T-helper 2 cell treated with Interferon-gamma antibody and Interleukin-4, amounts not matched to agents 5 μg/mL and 100 μg/mL, for 36 hours (primary cell): ENCODE results near the gene TXNDC9.
"Not testable (repeated sequence)": the region's sequence is repeated elsewhere in the genome, so short reads cannot be mapped to it uniquely, and the experiment has no call there.

Experiments used
- DNase-seq: peaks from one replicate; pipeline ENCODE4 v3.0.0; 2021; ENCODE audit warnings: low spot score
- H3K27ac Mint-ChIP-seq: one replicate; pipeline ENCODE4 v1.8.0; 2021; ENCODE audit warnings: mild to moderate bottlenecking, mixed read lengths
- H3K27me3 Mint-ChIP-seq: one replicate; pipeline ENCODE4 v1.8.0; 2021; ENCODE audit warnings: low read depth, mixed read lengths
- H3K36me3 Mint-ChIP-seq: one replicate; pipeline ENCODE4 v1.8.0; 2021; ENCODE audit warnings: low read depth, mixed read lengths
- H3K4me1 Mint-ChIP-seq: one replicate; pipeline ENCODE4 v1.8.0; 2021; ENCODE audit warnings: low read depth, mixed read lengths
- H3K4me3 Mint-ChIP-seq: one replicate; pipeline ENCODE4 v1.8.0; 2022; ENCODE audit warnings: mild to moderate bottlenecking, moderate library complexity, mixed read lengths
- H3K9me3 Mint-ChIP-seq: one replicate; pipeline ENCODE4 v1.8.0; 2021; ENCODE audit warnings: mixed read lengths

TXNDC9 gene

GRCh38 chr2:99335911-99336803, at the start of gene TXNDC9:
Gene TXNDC9 (minus strand): TSS chr2:99336333. CDS start chr2:99333210, 3,123 bp downstream.
- peaks cover 22% of the 10 kb centered on the region for H3K4me1 Mint-ChIP-seq
- H3K27ac Mint-ChIP-seq, result no peak within 1 kb of the TSS
- peak; percentile 99 for DNase-seq
- H3K36me3 Mint-ChIP-seq, result peaks cover 22% of the 10 kb centered on the region
- no peaks in the 10 kb centered on the region for H3K9me3 Mint-ChIP-seq
- H3K4me3 Mint-ChIP-seq, result no peak within 1 kb of the TSS
- no peaks in the 10 kb centered on the region for H3K27me3 Mint-ChIP-seq

GRCh38 chr2:99382143-99382542, 46.0 kb upstream of the TXNDC9 start:
- H3K27ac Mint-ChIP-seq, result no peak overlapping the region

GRCh38 chr2:99380376-99381010, 44.4 kb upstream of the TXNDC9 start:
- no peak for DNase-seq
- Mint-ChIP-seq H3K27me3 (no peaks in the 10 kb centered on the region), H3K9me3 (no peaks in the 10 kb centered on the region), H3K4me3 (no peak overlapping the region), H3K4me1 (peaks cover 11% of the 10 kb centered on the region), H3K36me3 (peaks cover 63% of the 10 kb centered on the region), H3K27ac (no peak overlapping the region)

More at GRCh38 chr2:99382143-99382542, 46.0 kb upstream of the TXNDC9 start:
- Mint-ChIP-seq H3K4me3 (no peak overlapping the region), H3K27me3 (no peaks in the 10 kb centered on the region), H3K36me3 (peaks cover 56% of the 10 kb centered on the region), H3K4me1 (peaks cover 9% of the 10 kb centered on the region), H3K9me3 (no peaks in the 10 kb centered on the region)
- DNase-seq, result no peak

- Mint-ChIP-seq H3K27me3 (no peaks in the 10 kb centered on the region), H3K27ac (no peak overlapping the region), H3K4me1 (peaks cover 11% of the 10 kb centered on the region), H3K9me3 (peaks cover 13% of the 10 kb centered on the region), H3K36me3 (peaks cover 76% of the 10 kb centered on the region), H3K4me3 (no peak overlapping the region)
- no peak for DNase-seq
Measured at GRCh38 chr2:99377879-99378278, 41.7 kb upstream of the TXNDC9 start.

- H3K4me3 Mint-ChIP-seq, result no peak overlapping the region
- H3K36me3 Mint-ChIP-seq, result peaks cover 81% of the 10 kb centered on the region
- peaks cover 18% of the 10 kb centered on the region for H3K9me3 Mint-ChIP-seq
- no peak for DNase-seq
- no peak overlapping the region for H3K27ac Mint-ChIP-seq
- H3K4me1 Mint-ChIP-seq, result peaks cover 11% of the 10 kb centered on the region
- no peaks in the 10 kb centered on the region for H3K27me3 Mint-ChIP-seq
Measured at GRCh38 chr2:99376254-99376864, 40.2 kb upstream of the TXNDC9 start.

- H3K4me1 Mint-ChIP-seq, result peaks cover 6% of the 10 kb centered on the region
- H3K9me3 Mint-ChIP-seq, result peaks cover 18% of the 10 kb centered on the region
- no peak overlapping the region for H3K27ac Mint-ChIP-seq
- DNase-seq, result no peak
- H3K4me3 Mint-ChIP-seq, result no peak overlapping the region
- peaks cover 76% of the 10 kb centered on the region for H3K36me3 Mint-ChIP-seq
- no peaks in the 10 kb centered on the region for H3K27me3 Mint-ChIP-seq
Measured at GRCh38 chr2:99374747-99375146, 38.6 kb upstream of the TXNDC9 start.

GRCh38 chr2:99373144-99373543, 37.0 kb upstream of the TXNDC9 start:
- H3K27me3 Mint-ChIP-seq, result no peaks in the 10 kb centered on the region
- DNase-seq, result no peak
- H3K4me3 Mint-ChIP-seq, result no peak overlapping the region
- peaks cover 6% of the 10 kb centered on the region for H3K4me1 Mint-ChIP-seq
- no peak overlapping the region for H3K27ac Mint-ChIP-seq
- peaks cover 18% of the 10 kb centered on the region for H3K9me3 Mint-ChIP-seq
- peaks cover 73% of the 10 kb centered on the region for H3K36me3 Mint-ChIP-seq

- H3K4me1 Mint-ChIP-seq, DNase-seq, H3K4me3 Mint-ChIP-seq, H3K27ac Mint-ChIP-seq, H3K9me3 Mint-ChIP-seq, H3K27me3 Mint-ChIP-seq: not testable (repeated sequence)
- peaks cover 66% of the 10 kb centered on the region for H3K36me3 Mint-ChIP-seq
Measured at GRCh38 chr2:99368854-99369253, 32.7 kb upstream of the TXNDC9 start.

- H3K27ac Mint-ChIP-seq, result no peak overlapping the region
- H3K4me3 Mint-ChIP-seq, result no peak overlapping the region
- H3K4me1 Mint-ChIP-seq, result peaks cover 7% of the 10 kb centered on the region
- peaks cover 57% of the 10 kb centered on the region for H3K36me3 Mint-ChIP-seq
- no peaks in the 10 kb centered on the region for H3K9me3 Mint-ChIP-seq
- no peak for DNase-seq
- no peaks in the 10 kb centered on the region for H3K27me3 Mint-ChIP-seq
Measured at GRCh38 chr2:99365661-99366060, 29.5 kb upstream of the TXNDC9 start.

GRCh38 chr2:99356853-99357252, 20.7 kb upstream of the TXNDC9 start:
- no peaks in the 10 kb centered on the region for H3K27me3 Mint-ChIP-seq
- H3K4me3 Mint-ChIP-seq, result no peak overlapping the region
- peaks cover 19% of the 10 kb centered on the region for H3K4me1 Mint-ChIP-seq
- H3K27ac Mint-ChIP-seq, result no peak overlapping the region
- H3K9me3 Mint-ChIP-seq, result no peaks in the 10 kb centered on the region
- H3K36me3 Mint-ChIP-seq, result peaks cover 13% of the 10 kb centered on the region
- DNase-seq, result no peak

- not testable (repeated sequence) for H3K36me3 Mint-ChIP-seq, DNase-seq, H3K27me3 Mint-ChIP-seq, H3K9me3 Mint-ChIP-seq, H3K27ac Mint-ChIP-seq, H3K4me3 Mint-ChIP-seq
- H3K4me1 Mint-ChIP-seq, result peaks cover 18% of the 10 kb centered on the region
Measured at GRCh38 chr2:99354825-99355224, 18.7 kb upstream of the TXNDC9 start.

GRCh38 chr2:99354070-99354469, 17.9 kb upstream of the TXNDC9 start:
- H3K36me3 Mint-ChIP-seq, result peaks cover 2% of the 10 kb centered on the region
- peaks cover 22% of the 10 kb centered on the region for H3K4me1 Mint-ChIP-seq
- H3K27me3 Mint-ChIP-seq, result no peaks in the 10 kb centered on the region
- H3K27ac Mint-ChIP-seq, result no peak overlapping the region
- H3K4me3 Mint-ChIP-seq, result no peak overlapping the region
- DNase-seq, result no peak
- H3K9me3 Mint-ChIP-seq, result no peaks in the 10 kb centered on the region

- Mint-ChIP-seq H3K27ac (no peak overlapping the region), H3K4me1 (peaks cover 24% of the 10 kb centered on the region), H3K9me3 (no peaks in the 10 kb centered on the region), H3K27me3 (no peaks in the 10 kb centered on the region), H3K4me3 (no peak overlapping the region), H3K36me3 (peaks cover 3% of the 10 kb centered on the region)
- no peak for DNase-seq
Measured at GRCh38 chr2:99350194-99350593, 14.1 kb upstream of the TXNDC9 start.

GRCh38 chr2:99348173-99348572, 12.0 kb upstream of the TXNDC9 start:
- no peak overlapping the region for H3K4me3 Mint-ChIP-seq

More at GRCh38 chr2:99348173-99348572, 12.0 kb upstream of the TXNDC9 start:
- H3K9me3 Mint-ChIP-seq, result no peaks in the 10 kb centered on the region
- no peaks in the 10 kb centered on the region for H3K27me3 Mint-ChIP-seq
- no peak for DNase-seq
- H3K36me3 Mint-ChIP-seq, result peaks cover 3% of the 10 kb centered on the region
- H3K4me1 Mint-ChIP-seq, result peaks cover 22% of the 10 kb centered on the region
- H3K27ac Mint-ChIP-seq, result no peak overlapping the region
